Heart left ventricle (tissue), 16 donors: ENCODE data around the gene B4GALNT2. TPM values are rescaled to one million over a fixed set of nuclear protein-coding genes. Genes with fewer than 3 reads are reported as not detected.

Experiments
- ATAC-seq, 4 donors: fragments of 200-7000 bp; cut with Tn5 transposase; one replicate each; pipeline ENCODE4 v1.9.1; 2020 to 2022; ENCODE audit warnings: moderate library complexity in 4 of 4, mild to moderate bottlenecking in 3 of 4, moderate number of reproducible peaks in 1 of 4
- DNase-seq, 5 donors: peaks; one replicate each; pipeline ENCODE4 v3.0.0-alpha.2; 2020
- H3K27ac ChIP-seq, 12 donors: fragments of 200-600 bp; sonication (generic) in 4 of 12; one replicate each; pipeline versions ENCODE4 v1.5.0 to v1.8.0; 2016 to 2022; ENCODE audit warnings: mild to moderate bottlenecking in 2 of 12
- H3K27me3 ChIP-seq, 9 donors: fragments of 200-600 bp; sonication (generic) in 2 of 9; one replicate each; pipeline versions ENCODE4 v1.5.1 to v1.8.0; 2016 to 2022; ENCODE audit warnings: mild to moderate bottlenecking in 3 of 9
- H3K36me3 ChIP-seq, 9 donors: fragments of 200-600 bp; sonication (generic) in 2 of 9; one replicate each; pipeline versions ENCODE4 v1.5.0 to v1.8.0; 2018 to 2022; ENCODE audit warnings: mild to moderate bottlenecking in 2 of 9
- H3K4me1 ChIP-seq, 12 donors: fragments of 200-600 bp; sonication (generic) in 4 of 12; one replicate each; pipeline versions ENCODE4 v1.5.0 to v1.8.0; 2016 to 2022; ENCODE audit warnings: mild to moderate bottlenecking in 3 of 12
- H3K4me3 ChIP-seq, 12 donors: fragments of 200-600 bp; sonication (generic) in 4 of 12; one replicate each; pipeline versions ENCODE4 v1.5.0 to v1.8.0; 2017 to 2022; ENCODE audit warnings: mild to moderate bottlenecking in 9 of 12, moderate library complexity in 4 of 12
- H3K9me3 ChIP-seq, 12 donors: fragments of 200-600 bp; sonication (generic) in 4 of 12; one replicate each; pipeline versions ENCODE4 v1.5.0 to v1.8.0; 2016 to 2022; ENCODE audit warnings: mild to moderate bottlenecking in 1 of 12
- CTCF ChIP-seq, 12 donors: fragments of 200-600 bp; sonication (generic) in 4 of 12; IDR thresholded peaks; one replicate each; pipeline versions ENCODE4 v1.5.0 to v1.8.0; 2018 to 2022; ENCODE audit warnings: antibody characterized with exemption in 12 of 12, mild to moderate bottlenecking in 5 of 12
- POLR2A ChIP-seq, 2 donors: fragments of 450-650 bp; IDR thresholded peaks; one replicate each; pipeline ENCODE4 v1.6.1; 2017; ENCODE audit warnings: antibody characterized with exemption in 2 of 2, mild to moderate bottlenecking in 2 of 2, moderate library complexity in 2 of 2
- WGBS, 4 donors: extraction: QIAGEN DNeasy Blood & Tissue Kit in 2 of 4; methylation state at CpG; one replicate each; pipeline versions ENCODE4 v1.1.5 to v1.1.7; 2013 to 2018; 5-methylcytosine and 5-hydroxymethylcytosine counted together
- intact Hi-C, 10 donors: fragments of 100-400 bp; cut with DNase I; formaldehyde crosslinking; loops; one replicate each; pipeline versions ENCODE4 v1.11.1 to v1.14.2; 2022
- polyA plus RNA-seq, 2 donors: library from polyadenylated mRNA; stranded (reverse); fragments of 200-250 nt; gene quantifications; one replicate each; pipeline ENCODE4 v1.2.3, GENCODE V29; 2013
- total RNA-seq, 9 donors: library from RNA; depleted of rRNA in 2 of 9; stranded (reverse); fragments of >200 nt in 2 of 9; fragmentation: NEBNext Ultra II Directional in 3 of 9; extraction: Animal tissue kit (Norgen Biotek cat#: 25700) in 3 of 9; gene quantifications; one replicate each; pipeline versions ENCODE4 v1.1.0 to v1.2.4, GENCODE V29; 2016 to 2023
- donor health status: ischemic (EF 13 %, LVEDD 7.1; RV severe dilation, severe dysfunction).
- donor health status: healthy with polysubstance abuse.
- donor health status: DM: no; HTN: yes; CAD: no.
- donor health status: DM: no; HTN: no; CAD: no.
- donor health status: ischemic (EF 25% LVEDD 6.9; RV normal size, moderate dysfunction).
- donor health status: ischemic (EF 25% LVEDD 5.7; RV mildly dilated, moderate dysfunction).
- donor health status: healthy.
- donor health status: DM: yes; HTN: yes; CAD: no.
- donor health status: ischemic (EF 35%, LVEDD 5.7; RV mildly dilated, moderate dysfunction).
- donor health status: nonischemic (EF 11% LVEDD 7.7; RV severe dilation, severe dysfunction).
- donor health status: DM: yes; HTN: yes; CAD: no.
- donor health status: PGD.
- donor health status: ischemic (EF 29% LVEDD 5.4; RV normal size, mild dysfunction).
- donor health status: nonischemic (EF 23%, LVEDD 6.1; RV moderate dilation, normal function).

Gene B4GALNT2
- total and polyA plus RNA-seq, 11 donors, result 0.07 to 0.08 TPM; not detected in 9

GRCh38 chr17:49197346-49197998 is 64.9 kb downstream of the B4GALNT2 start:
- intact Hi-C loops, result no loop called here
- H3K27ac ChIP-seq, result peak overlapping the region in 1 of 12 donors; percentile 18
- H3K4me1 ChIP-seq, result peaks cover 0 to 32% (median under 1%) of the 10 kb centered on the region in 12 donors
- ATAC-seq, result no peak
- TF ChIP-seq CTCF (IDR thresholded peaks at IDR 0.05) (no peak), POLR2A (IDR thresholded peaks at IDR 0.05) (no peak)
- no peaks in the 10 kb centered on the region for H3K27me3 ChIP-seq
- H3K9me3 ChIP-seq, result no peaks in the 10 kb centered on the region
- H3K36me3 ChIP-seq, result no peaks in the 10 kb centered on the region
- DNase-seq, result no peak
- WGBS, 4 donors, result 56 to 64% (median 59%) methylated on average over 5 of the region's 5 CpGs
- no peak overlapping the region for H3K4me3 ChIP-seq

DNA sequence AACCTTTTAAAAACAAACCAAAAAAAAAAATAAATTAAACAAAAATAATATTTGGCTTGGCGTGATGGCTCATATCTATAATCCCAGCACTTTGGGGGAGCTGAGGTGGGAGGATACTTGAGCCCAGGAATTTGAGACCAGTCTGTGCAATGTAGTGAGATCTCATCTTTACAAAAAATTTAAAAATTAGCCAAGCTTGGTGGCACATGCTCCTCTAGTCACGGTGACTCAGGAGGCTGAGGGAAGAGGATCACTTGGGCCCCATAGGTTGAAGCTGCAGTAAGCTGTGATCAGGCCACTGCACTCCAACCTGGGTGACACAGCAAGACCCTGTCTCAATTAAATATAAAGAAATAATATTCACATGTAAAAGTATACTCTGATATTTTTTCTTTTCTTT is 65.6 kb downstream of the B4GALNT2 start:
- Histone ChIP-seq H3K4me1 (peaks cover 0 to 29% (median 0%) of the 10 kb centered on the region in 12 donors), H3K36me3 (no peaks in the 10 kb centered on the region), H3K9me3 (no peaks in the 10 kb centered on the region), H3K27ac (peak overlapping the region in 1 of 12 donors; percentile 18), H3K27me3 (no peaks in the 10 kb centered on the region), H3K4me3 (no peak overlapping the region)
- no peak for DNase-seq
- ATAC-seq, result no peak
- 64 to 97% (median 92%) methylated on average over 2 of the region's 2 CpGs for WGBS, 4 donors
- intact Hi-C loops, result no loop called here
- TF ChIP-seq CTCF (IDR thresholded peaks at IDR 0.05), result no peak
- TF ChIP-seq POLR2A (IDR thresholded peaks at IDR 0.05), result no peak

DNA sequence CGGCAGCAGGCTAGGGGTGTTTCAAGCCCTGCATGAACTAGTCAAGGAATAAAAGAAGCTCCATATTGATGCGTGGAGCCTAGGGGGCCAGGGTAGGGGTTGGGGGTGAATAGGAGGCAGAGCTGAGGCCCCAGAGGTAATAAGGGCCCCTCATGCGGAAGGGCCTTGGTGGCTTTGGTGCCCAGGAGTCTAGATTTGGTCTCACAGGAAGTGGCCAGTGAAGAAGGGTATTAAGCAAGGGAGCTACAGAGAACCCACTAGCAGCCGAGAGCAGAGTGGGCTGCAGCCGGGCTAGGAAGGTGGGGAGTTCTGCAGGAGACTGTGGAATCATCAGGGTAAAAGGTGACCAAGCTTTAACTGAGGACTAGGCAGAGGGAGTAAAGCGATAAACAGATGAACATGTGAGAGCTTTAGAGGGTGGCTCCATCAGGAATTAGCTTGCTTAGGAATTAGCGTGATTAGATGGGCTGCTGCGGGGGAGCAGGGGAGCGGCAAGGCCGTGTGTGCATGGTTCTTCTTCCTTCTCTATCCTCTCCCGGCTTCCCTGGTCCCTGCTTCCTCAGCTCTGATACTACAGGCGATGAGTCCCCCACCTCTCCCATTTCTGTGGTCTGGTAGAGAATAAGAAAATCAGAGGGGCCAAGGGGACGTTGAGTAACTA is 68.0 kb downstream of the B4GALNT2 start:
- WGBS, 4 donors, result 87 to 91% (median 89%) methylated on average over 13 of the region's 13 CpGs
- no peak for ATAC-seq
- Histone ChIP-seq H3K4me3 (no peak overlapping the region), H3K9me3 (no peaks in the 10 kb centered on the region), H3K27ac (peak overlapping the region in 2 of 12 donors; percentile 49 to 55), H3K36me3 (no peaks in the 10 kb centered on the region), H3K27me3 (no peaks in the 10 kb centered on the region), H3K4me1 (peaks cover 0 to 20% (median 0%) of the 10 kb centered on the region in 12 donors)
- intact Hi-C loops, result no loop called here
- no peak for DNase-seq
- no peak for TF ChIP-seq POLR2A (IDR thresholded peaks at IDR 0.05)
- no peak for TF ChIP-seq CTCF (IDR thresholded peaks at IDR 0.05)

GRCh38 chr17:49201481-49201927 is 68.9 kb downstream of the B4GALNT2 start:
- Histone ChIP-seq H3K27ac (peak overlapping the region in 10 of 12 donors; percentile 16 to 71 (median 54)), H3K4me3 (no peak overlapping the region), H3K36me3 (no peaks in the 10 kb centered on the region), H3K27me3 (no peaks in the 10 kb centered on the region), H3K4me1 (peaks cover 0 to 14% (median 0%) of the 10 kb centered on the region in 12 donors), H3K9me3 (no peaks in the 10 kb centered on the region)
- DNase-seq, result peak in 1 of 5 donors; percentile 42
- ATAC-seq, result peak; percentile 46 to 82 (median 55)
- 57 to 62% (median 59%) methylated on average over 7 to 8 of the region's 8 CpGs for WGBS, 4 donors
- TF ChIP-seq POLR2A (IDR thresholded peaks at IDR 0.05), result no peak
- no peak for TF ChIP-seq CTCF (IDR thresholded peaks at IDR 0.05)
- intact Hi-C loops, result no loop called here
